Prostate gland (tissue), 2 donors: ENCODE results near the gene KRT80. TPM values are rescaled to one million over a fixed set of nuclear protein-coding genes. Genes with fewer than 3 reads are reported as not detected.

ENCODE experiments used
- DNase-seq: peaks from one replicate; pipeline ENCODE4 v3.0.0-alpha.2; 2019; ENCODE audit warnings: low spot score
- H3K27ac ChIP-seq, 2 donors: fragments of 200-600 bp; sonication (generic); 2 replicates each; pipeline ENCODE4 v1.5.1; 2017 to 2019
- H3K27me3 ChIP-seq: fragments of 200-600 bp; sonication (generic); replicated peaks from 2 replicates; pipeline ENCODE4 v1.5.1; 2019; ENCODE audit not compliant: insufficient read depth
- H3K36me3 ChIP-seq, 2 donors: fragments of 200-600 bp; sonication (generic); 1 replicate in 1 of 2; 2 replicates in 1 of 2; pipeline versions ENCODE4 v1.5.1 to v1.8.1; 2017 to 2019
- H3K4me1 ChIP-seq: fragments of 200-600 bp; sonication (generic); replicated peaks from 2 replicates; pipeline ENCODE4 v1.5.1; 2019
- H3K4me3 ChIP-seq, 2 donors: fragments of 200-600 bp; sonication (generic); 2 replicates each; pipeline ENCODE4 v1.5.1; 2017 to 2019
- H3K9me3 ChIP-seq: fragments of 200-600 bp; sonication (generic); 2 replicates; pipeline ENCODE4 v1.5.1; 2017
- CTCF ChIP-seq, 4 experiments: fragments of 200-600 bp in 2 of 4; fragments of 450-650 bp in 2 of 4; sonication (generic) in 2 of 4; IDR thresholded peaks; 1 replicate in 3 of 4; 2 replicates in 1 of 4; pipeline ENCODE4 v1.5.1; 2016 to 2019; ENCODE audit warnings: antibody characterized with exemption in 4 of 4, mild to moderate bottlenecking in 2 of 4, moderate library complexity in 2 of 4
- POLR2A ChIP-seq: fragments of 450-650 bp; IDR thresholded peaks from one replicate; pipeline ENCODE4 v1.6.1; 2016; ENCODE audit warnings: antibody characterized with exemption, mild to moderate bottlenecking
- POLR2AphosphoS5 ChIP-seq: sonication (generic); formaldehyde crosslinking; IDR thresholded peaks from one replicate; pipeline ENCODE4 v1.6.1; 2017; ENCODE audit warnings: antibody characterized with exemption
- WGBS: methylation state at CpG from one replicate; pipeline ENCODE4 v1.1.5; 2018; 5-methylcytosine and 5-hydroxymethylcytosine counted together
- intact Hi-C: fragments of 100-400 bp; cut with DNase I; formaldehyde crosslinking; loops from one replicate; pipeline ENCODE4 v1.14.2; 2022
- total RNA-seq, 2 donors: library from RNA; depleted of rRNA; stranded (reverse); fragments of >200 nt; gene quantifications; one replicate each; pipeline ENCODE4 v1.1.0, GENCODE V29; 2016

The KRT80 gene
- total RNA-seq, 2 donors from 2014 or later: 1.9 to 3.7 TPM

- TF ChIP-seq POLR2AphosphoS5 (peak; percentile 35), CTCF (IDR thresholded peaks at IDR 0.05) (no peak)
- Histone ChIP-seq H3K4me3 (no peak overlapping the region), H3K36me3 (no peaks in the 10 kb centered on the region), H3K27me3 (no peaks in the 10 kb centered on the region), H3K9me3 (no peaks in the 10 kb centered on the region), H3K27ac (peak overlapping the region; percentile 65 to 69), H3K4me1 (peaks cover 10% of the 10 kb centered on the region)
- no peak for DNase-seq
- WGBS: 49% methylated on average over 8 of the region's 8 CpGs
- intact Hi-C loops: no loop called here
Measured at GRCh38 chr12:52230364-52231281, 38.8 kb upstream of the KRT80 start.

GRCh38 chr12:52229836-52230343, 38.1 kb upstream of the KRT80 start:
- H3K27me3 ChIP-seq: no peaks in the 10 kb centered on the region
- H3K4me3 ChIP-seq: no peak overlapping the region
- H3K36me3 ChIP-seq: no peaks in the 10 kb centered on the region
- WGBS: 85% methylated on average over 2 of the region's 2 CpGs
- no peak overlapping the region for H3K27ac ChIP-seq
- intact Hi-C loops: no loop called here
- TF ChIP-seq CTCF (IDR thresholded peaks at IDR 0.05) (no peak), POLR2AphosphoS5 (no peak), POLR2A (no peak)
- peaks cover 10% of the 10 kb centered on the region for H3K4me1 ChIP-seq
- DNase-seq: no peak
- no peaks in the 10 kb centered on the region for H3K9me3 ChIP-seq

GRCh38 chr12:52228931-52229330, 37.1 kb upstream of the KRT80 start:
- no peak for TF ChIP-seq POLR2A
- no peak for TF ChIP-seq CTCF (IDR thresholded peaks at IDR 0.05)
- TF ChIP-seq POLR2AphosphoS5: no peak
- Histone ChIP-seq H3K27ac (peak overlapping the region in 1 of 2 donors; percentile 13), H3K9me3 (no peaks in the 10 kb centered on the region), H3K4me3 (no peak overlapping the region), H3K36me3 (no peaks in the 10 kb centered on the region), H3K4me1 (peaks cover 10% of the 10 kb centered on the region), H3K27me3 (no peaks in the 10 kb centered on the region)
- DNase-seq: no peak
- 85% methylated on average over 6 of the region's 6 CpGs for WGBS
- intact Hi-C loops: no loop called here

GRCh38 chr12:52228366-52228765, 36.6 kb upstream of the KRT80 start:
- H3K27ac ChIP-seq: peak overlapping the region; percentile 13 to 18
- TF ChIP-seq POLR2A (no peak), CTCF (IDR thresholded peaks at IDR 0.05) (no peak), POLR2AphosphoS5 (peak; percentile 93)
- H3K9me3 ChIP-seq: no peaks in the 10 kb centered on the region
- WGBS: 35% methylated on average over 3 of the region's 3 CpGs
- H3K36me3 ChIP-seq: no peaks in the 10 kb centered on the region
- intact Hi-C loops: no loop called here
- H3K27me3 ChIP-seq: no peaks in the 10 kb centered on the region
- H3K4me3 ChIP-seq: no peak overlapping the region
- H3K4me1 ChIP-seq: peaks cover 10% of the 10 kb centered on the region
- no peak for DNase-seq
